ENCODE data around the gene PRKCSH. TPM values are rescaled to one million over a fixed set of nuclear protein-coding genes. Genes with fewer than 3 reads are reported as not detected.

PRKCSH gene
- total RNA-seq, 1 donor from 2014 or later: 276 TPM

GRCh38 chr19:11447347-11448262, 12.2 kb downstream of the PRKCSH start:
- peaks cover 5% of the 10 kb centered on the region for H3K27me3 Mint-ChIP-seq (ENCODE audit: unreplicated experiment)
- peaks cover 11% of the 10 kb centered on the region for H3K4me1 Mint-ChIP-seq (ENCODE audit: low read depth, unreplicated experiment)
- H3K36me3 Mint-ChIP-seq (ENCODE audit: unreplicated experiment): no peaks in the 10 kb centered on the region
- TF ChIP-seq CTCF (IDR thresholded peaks at IDR 0.05; ENCODE audit: partially characterized antibody, unreplicated experiment): no peak
- H3K9me3 Mint-ChIP-seq (ENCODE audit: unreplicated experiment): peaks cover 14% of the 10 kb centered on the region
- H3K27ac Mint-ChIP-seq (ENCODE audit: unreplicated experiment): no peak overlapping the region
- H3K4me3 Mint-ChIP-seq (ENCODE audit: unreplicated experiment): no peak overlapping the region
- DNase-seq: no peak

DNA sequence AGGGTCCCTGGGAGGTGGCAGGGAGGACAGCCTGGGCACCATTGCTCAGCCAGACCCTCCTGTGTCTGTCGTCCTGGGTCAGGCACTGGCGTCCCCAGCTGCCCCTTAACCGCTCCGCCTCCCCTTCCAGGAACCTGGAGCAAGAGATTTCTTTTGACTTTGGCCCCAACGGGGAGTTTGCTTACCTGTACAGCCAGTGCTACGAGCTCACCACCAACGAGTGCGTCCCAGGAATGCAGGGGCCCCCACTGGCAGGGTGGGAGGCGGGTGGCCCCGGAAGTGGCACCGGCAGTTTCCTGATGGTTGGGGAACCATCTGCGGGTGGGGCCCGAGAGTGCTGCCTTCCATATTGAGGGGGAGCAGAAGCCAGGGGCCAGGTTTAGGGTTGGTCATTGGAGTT, 13.0 kb downstream of the PRKCSH start:
- Mint-ChIP-seq H3K27ac (ENCODE audit: unreplicated experiment) (no peak overlapping the region), H3K36me3 (ENCODE audit: unreplicated experiment) (peaks cover 3% of the 10 kb centered on the region), H3K9me3 (ENCODE audit: unreplicated experiment) (peaks cover 18% of the 10 kb centered on the region), H3K4me1 (ENCODE audit: low read depth, unreplicated experiment) (peaks cover 15% of the 10 kb centered on the region), H3K4me3 (ENCODE audit: unreplicated experiment) (no peak overlapping the region), H3K27me3 (ENCODE audit: unreplicated experiment) (peaks cover 9% of the 10 kb centered on the region)
- no peak for DNase-seq
- TF ChIP-seq CTCF (IDR thresholded peaks at IDR 0.05; ENCODE audit: partially characterized antibody, unreplicated experiment): no peak

GRCh38 chr19:11448923-11449554, 13.6 kb downstream of the PRKCSH start:
- peaks cover 20% of the 10 kb centered on the region for H3K9me3 Mint-ChIP-seq (ENCODE audit: unreplicated experiment)
- TF ChIP-seq CTCF (IDR thresholded peaks at IDR 0.05; ENCODE audit: partially characterized antibody, unreplicated experiment): no peak
- H3K27me3 Mint-ChIP-seq (ENCODE audit: unreplicated experiment): peaks cover 10% of the 10 kb centered on the region
- no peak overlapping the region for H3K4me3 Mint-ChIP-seq (ENCODE audit: unreplicated experiment)
- peaks cover 16% of the 10 kb centered on the region for H3K4me1 Mint-ChIP-seq (ENCODE audit: low read depth, unreplicated experiment)
- no peak overlapping the region for H3K27ac Mint-ChIP-seq (ENCODE audit: unreplicated experiment)
- no peak for DNase-seq
- peaks cover 4% of the 10 kb centered on the region for H3K36me3 Mint-ChIP-seq (ENCODE audit: unreplicated experiment)

- Mint-ChIP-seq H3K27me3 (ENCODE audit: unreplicated experiment) (peaks cover 16% of the 10 kb centered on the region), H3K4me1 (ENCODE audit: low read depth, unreplicated experiment) (peaks cover 18% of the 10 kb centered on the region), H3K9me3 (ENCODE audit: unreplicated experiment) (peaks cover 23% of the 10 kb centered on the region), H3K27ac (ENCODE audit: unreplicated experiment) (peak overlapping the region; percentile 81), H3K36me3 (ENCODE audit: unreplicated experiment) (peaks cover 4% of the 10 kb centered on the region), H3K4me3 (ENCODE audit: unreplicated experiment) (peak overlapping the region; percentile 34)
- DNase-seq: no peak
- TF ChIP-seq CTCF (IDR thresholded peaks at IDR 0.05; ENCODE audit: partially characterized antibody, unreplicated experiment): no peak
Measured at GRCh38 chr19:11450570-11451326, 15.3 kb downstream of the PRKCSH start.

Data from glutamatergic neuron (in vitro differentiated cells).